ENCODE measurements around the gene LGR4. TPM values are rescaled to one million over a fixed set of nuclear protein-coding genes. Genes with fewer than 3 reads are reported as not detected.
"Not testable (repeated sequence)": the region's sequence is repeated elsewhere in the genome, so short reads cannot be mapped to it uniquely, and the experiment has no call there.

The LGR4 gene
- total RNA-seq, 1 donor from 2014 or later = not detected

DNA sequence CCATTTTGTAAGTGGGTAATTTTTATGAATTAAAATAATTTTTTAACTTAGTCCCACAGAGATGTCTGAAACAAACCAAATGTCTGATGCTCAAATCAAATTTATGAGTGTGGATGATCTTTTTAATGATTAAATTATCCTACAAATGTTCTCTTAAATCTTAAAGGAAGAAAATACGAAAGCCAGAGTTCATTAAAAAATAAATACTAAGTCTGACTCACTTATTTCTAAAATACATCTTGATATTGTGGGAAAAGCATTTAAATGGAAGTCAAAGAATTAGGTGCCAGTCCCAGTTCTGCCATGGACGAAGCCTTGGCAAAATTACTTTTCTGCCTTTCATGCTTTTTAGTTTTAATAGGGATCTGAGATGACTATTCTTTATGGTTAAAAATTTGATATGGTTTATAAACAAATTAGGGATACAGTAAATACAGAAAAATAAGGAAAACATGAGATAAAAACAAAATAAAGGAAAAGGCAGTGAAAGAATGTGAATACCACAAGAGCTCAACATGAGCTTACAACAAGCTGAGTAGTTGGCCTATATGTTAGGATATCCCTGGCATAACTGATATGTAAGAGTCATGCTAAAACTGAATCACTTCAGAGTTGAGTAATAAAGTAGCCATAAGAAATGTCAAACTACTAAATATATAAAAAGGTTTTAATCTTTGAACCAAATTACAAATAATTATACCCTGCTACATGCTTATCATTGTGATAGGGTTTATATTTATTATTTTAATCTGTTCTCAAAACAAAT is 118.8 kb downstream of the LGR4 start:
- Mint-ChIP-seq H3K4me1 (no peaks in the 10 kb centered on the region), H3K4me3 (no peak overlapping the region), H3K27me3 (no peaks in the 10 kb centered on the region), H3K27ac (no peak overlapping the region), H3K9me3 (no peaks in the 10 kb centered on the region), H3K36me3 (ENCODE audit: low read depth) (peaks cover 4% of the 10 kb centered on the region)
- intact Hi-C loops (cut with micrococcal nuclease) = no loop called here
- no peak for DNase-seq

DNA sequence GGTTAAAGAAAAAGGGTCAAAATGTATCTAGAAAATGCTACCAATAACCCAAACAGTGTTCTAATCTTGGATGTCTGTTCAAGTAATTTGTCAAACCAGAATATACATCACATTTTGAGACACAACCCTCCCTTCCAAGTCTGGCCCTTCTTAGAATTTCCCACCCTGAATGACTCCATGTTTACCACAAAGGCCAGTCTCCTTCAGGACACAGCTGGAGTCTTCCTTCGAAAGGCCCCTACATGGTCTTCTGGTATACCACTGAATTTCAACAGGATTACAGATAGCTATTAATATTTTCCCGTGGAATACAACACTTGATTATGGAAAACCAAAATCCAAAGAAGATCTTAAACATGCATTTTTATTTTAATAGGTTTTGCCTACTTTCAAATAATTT is 119.8 kb downstream of the LGR4 start:
- DNase-seq = no peak
- Mint-ChIP-seq H3K4me1 (no peaks in the 10 kb centered on the region), H3K9me3 (no peaks in the 10 kb centered on the region), H3K27ac (no peak overlapping the region), H3K27me3 (no peaks in the 10 kb centered on the region), H3K36me3 (ENCODE audit: low read depth) (peaks cover 4% of the 10 kb centered on the region), H3K4me3 (no peak overlapping the region)
- intact Hi-C loops (cut with micrococcal nuclease) = no loop called here

DNA sequence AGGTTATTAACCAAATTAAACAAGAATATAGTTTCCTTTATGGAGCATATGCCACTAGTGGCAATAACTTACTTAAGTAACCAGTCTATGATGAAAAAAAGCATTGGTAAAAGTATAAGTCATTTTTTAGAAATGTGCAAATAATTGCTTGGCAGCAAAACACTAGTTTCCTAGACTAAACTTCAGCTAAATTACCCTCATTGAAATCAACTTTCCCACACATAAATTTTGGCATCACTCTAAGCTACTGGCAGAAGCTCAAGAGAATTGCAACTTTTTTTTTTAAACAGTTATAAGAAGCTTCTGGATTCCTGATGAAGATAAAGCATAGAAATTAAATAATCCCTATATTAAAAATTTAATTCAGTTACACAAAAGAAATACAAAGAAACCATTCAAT is 122.1 kb downstream of the LGR4 start:
- intact Hi-C loops (cut with micrococcal nuclease) = no loop called here
- Mint-ChIP-seq H3K27me3 (no peaks in the 10 kb centered on the region), H3K36me3 (ENCODE audit: low read depth) (peaks cover 4% of the 10 kb centered on the region), H3K27ac (no peak overlapping the region), H3K4me3 (no peak overlapping the region), H3K4me1 (no peaks in the 10 kb centered on the region), H3K9me3 (no peaks in the 10 kb centered on the region)
- no peak for DNase-seq

DNA sequence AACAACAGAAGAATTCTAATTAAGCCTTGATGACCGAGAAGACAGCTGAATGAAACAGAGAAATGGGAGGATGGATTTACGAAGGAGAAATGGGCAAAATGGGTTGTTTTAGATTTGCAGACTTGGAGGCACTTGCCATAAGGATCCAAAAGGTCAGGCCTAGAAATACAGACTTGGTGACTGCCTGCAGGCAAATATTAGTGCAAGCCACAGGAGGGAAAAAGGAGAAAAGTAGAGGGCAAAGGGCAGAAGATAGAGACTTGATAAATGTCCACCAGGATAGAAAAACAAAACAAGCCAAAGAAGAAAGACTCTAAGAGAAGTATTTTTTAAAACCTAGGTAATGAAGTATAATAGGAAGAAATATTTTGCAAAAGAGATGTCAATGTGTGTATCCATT is 122.7 kb downstream of the LGR4 start:
- intact Hi-C loops (cut with micrococcal nuclease) = no loop called here
- Mint-ChIP-seq H3K27me3 (no peaks in the 10 kb centered on the region), H3K36me3 (ENCODE audit: low read depth) (peaks cover 4% of the 10 kb centered on the region), H3K4me1 (no peaks in the 10 kb centered on the region), H3K27ac (no peak overlapping the region), H3K9me3 (no peaks in the 10 kb centered on the region), H3K4me3 (no peak overlapping the region)
- DNase-seq = no peak

DNA sequence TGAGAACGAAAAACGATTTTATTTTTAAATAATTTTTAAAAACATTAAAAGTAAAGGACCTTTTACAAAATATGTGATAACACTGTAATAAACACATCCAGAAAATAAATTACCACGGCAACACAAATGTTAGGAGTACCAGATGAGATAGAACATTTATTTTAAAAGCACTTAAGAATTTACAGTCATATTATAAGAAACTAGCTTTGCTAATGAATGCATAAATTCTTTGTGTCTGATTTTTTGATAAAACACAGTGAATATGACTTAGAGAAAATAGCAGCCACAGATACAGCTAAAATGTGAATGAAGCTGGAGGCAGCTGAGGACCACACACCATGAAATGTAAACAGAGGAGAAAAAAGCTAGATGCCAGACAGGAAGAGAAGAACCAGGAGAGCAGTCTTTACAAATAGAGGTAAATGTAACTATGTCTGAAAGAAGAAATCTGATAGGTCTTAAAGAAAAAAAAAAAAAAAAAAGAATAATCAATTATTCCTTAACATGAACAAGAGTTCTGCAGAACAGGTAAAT is 124.2 kb downstream of the LGR4 start:
- no peak overlapping the region for H3K27ac Mint-ChIP-seq
- H3K9me3 Mint-ChIP-seq = no peaks in the 10 kb centered on the region
- H3K4me3 Mint-ChIP-seq = no peak overlapping the region
- peaks cover 4% of the 10 kb centered on the region for H3K36me3 Mint-ChIP-seq (ENCODE audit: low read depth)
- H3K27me3 Mint-ChIP-seq = no peaks in the 10 kb centered on the region
- no peak for DNase-seq
- intact Hi-C loops (cut with micrococcal nuclease) = no loop called here
- no peaks in the 10 kb centered on the region for H3K4me1 Mint-ChIP-seq

DNA sequence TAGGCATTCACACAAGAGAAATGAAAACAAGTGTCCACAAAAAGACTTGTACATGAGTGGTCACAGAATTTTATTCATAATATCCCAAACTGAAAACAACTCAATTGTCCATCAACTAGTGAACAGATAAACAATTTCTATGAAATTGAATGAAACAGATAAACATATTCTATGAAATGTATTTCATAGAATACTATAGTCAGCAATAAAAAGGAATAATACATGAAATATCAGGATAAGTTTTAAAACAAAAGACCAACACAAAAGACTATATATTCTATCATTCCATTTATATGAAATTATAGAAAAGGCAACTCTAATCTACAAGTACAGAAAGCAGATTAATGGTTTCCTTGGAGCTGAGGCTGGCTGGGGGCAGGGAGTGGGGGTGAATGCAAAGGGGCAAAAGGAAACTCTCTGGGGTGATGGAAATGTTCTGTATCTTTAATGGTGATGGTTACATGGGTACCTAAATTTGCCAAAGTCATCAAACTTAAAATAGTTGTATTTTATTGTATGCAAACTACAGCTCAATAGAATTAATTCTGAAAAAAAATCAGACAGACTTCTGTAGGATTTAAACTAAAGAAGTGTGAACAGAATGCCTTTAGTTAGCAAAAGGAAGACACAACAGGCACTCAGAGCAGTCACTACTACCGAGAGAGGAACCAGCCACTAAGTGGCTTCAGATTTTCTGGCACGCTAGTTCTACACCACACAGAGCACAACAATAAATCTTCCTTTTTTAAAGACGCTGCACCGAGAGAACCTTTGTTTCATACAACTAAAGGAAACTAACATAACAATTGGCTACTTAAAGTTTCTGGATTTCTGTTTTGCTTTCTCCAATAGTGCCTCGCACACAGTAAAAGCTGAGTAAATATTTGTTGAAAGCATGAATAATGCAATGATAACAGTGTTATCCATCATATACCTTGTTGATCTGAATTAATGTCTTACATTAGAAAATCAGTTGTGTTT is 124.9 kb downstream of the LGR4 start:
- DNase-seq = no peak
- no peaks in the 10 kb centered on the region for H3K9me3 Mint-ChIP-seq
- no peaks in the 10 kb centered on the region for H3K4me1 Mint-ChIP-seq
- peaks cover 4% of the 10 kb centered on the region for H3K36me3 Mint-ChIP-seq (ENCODE audit: low read depth)
- no peak overlapping the region for H3K4me3 Mint-ChIP-seq
- H3K27me3 Mint-ChIP-seq = no peaks in the 10 kb centered on the region
- no peak overlapping the region for H3K27ac Mint-ChIP-seq
- intact Hi-C loops (cut with micrococcal nuclease) = no loop called here

DNA sequence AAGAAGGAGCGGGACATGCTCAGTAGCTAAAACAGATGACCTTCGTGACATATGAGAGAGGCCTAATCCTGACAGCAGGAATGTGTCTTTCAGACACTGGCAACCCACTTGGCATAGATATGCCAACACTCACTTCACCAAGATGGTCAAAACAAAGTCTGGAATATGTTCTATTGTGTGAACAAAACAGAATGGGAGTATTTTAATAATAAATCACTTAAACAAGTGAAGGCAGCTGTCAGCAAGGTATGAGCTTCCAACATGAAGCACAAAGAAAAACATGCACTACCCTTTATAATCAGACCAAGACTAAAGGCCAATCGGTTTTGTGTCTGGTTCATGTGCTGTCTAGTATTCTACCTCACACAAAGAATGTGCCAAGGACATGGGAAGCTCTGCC is 132.6 kb downstream of the LGR4 start:
- DNase-seq = no peak
- H3K36me3 Mint-ChIP-seq (ENCODE audit: low read depth) = no peaks in the 10 kb centered on the region
- no peaks in the 10 kb centered on the region for H3K4me1 Mint-ChIP-seq
- H3K27ac Mint-ChIP-seq = no peak overlapping the region
- H3K27me3 Mint-ChIP-seq = no peaks in the 10 kb centered on the region
- intact Hi-C loops (cut with micrococcal nuclease) = no loop called here
- no peak overlapping the region for H3K4me3 Mint-ChIP-seq
- H3K9me3 Mint-ChIP-seq = no peaks in the 10 kb centered on the region

DNA sequence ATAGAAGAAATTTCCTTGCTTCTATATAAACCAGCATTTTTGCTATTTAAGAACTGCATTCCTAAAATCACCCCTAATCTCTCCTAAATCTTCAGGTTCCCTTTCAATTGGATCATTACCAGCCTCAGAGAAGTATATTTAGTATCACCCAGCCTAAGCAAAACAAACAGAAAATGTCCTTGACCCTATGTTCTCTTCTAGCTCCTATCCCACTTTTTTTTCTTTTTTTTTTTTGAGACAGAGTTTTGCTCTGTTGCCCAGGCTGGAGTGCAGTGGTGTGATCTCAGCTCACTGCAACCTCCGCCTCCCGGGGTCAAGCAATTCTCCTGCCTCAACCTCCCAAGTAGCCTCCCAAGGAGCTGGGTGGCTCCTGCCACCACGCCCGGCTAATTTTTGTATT is 137.8 kb downstream of the LGR4 start:
- H3K4me3 Mint-ChIP-seq; H3K27ac Mint-ChIP-seq; H3K36me3 Mint-ChIP-seq (ENCODE audit: low read depth); H3K4me1 Mint-ChIP-seq; H3K9me3 Mint-ChIP-seq; DNase-seq; H3K27me3 Mint-ChIP-seq; intact Hi-C loops (cut with micrococcal nuclease): not testable (repeated sequence)

DNA sequence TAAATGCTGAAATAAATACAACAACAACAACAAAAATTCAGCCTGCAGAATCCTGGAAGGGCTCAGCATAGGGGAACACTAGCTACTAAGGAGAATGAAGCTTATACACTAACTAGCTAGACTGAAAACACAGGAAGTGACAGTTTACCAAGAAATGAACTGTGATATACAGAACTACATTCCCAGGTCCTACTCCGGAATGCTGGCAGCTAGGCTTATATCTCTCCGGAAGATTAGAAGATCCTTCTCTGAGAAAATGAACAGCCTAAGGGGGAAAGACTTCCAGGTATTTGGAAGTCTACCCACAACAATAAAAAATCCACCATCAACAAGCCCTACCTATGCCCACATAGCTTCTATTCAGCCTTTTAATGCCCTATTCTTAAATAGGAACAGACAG is 140.6 kb downstream of the LGR4 start:
- DNase-seq = no peak
- Mint-ChIP-seq H3K9me3 (no peaks in the 10 kb centered on the region), H3K27me3 (no peaks in the 10 kb centered on the region), H3K4me3 (no peak overlapping the region), H3K4me1 (no peaks in the 10 kb centered on the region), H3K36me3 (ENCODE audit: low read depth) (no peaks in the 10 kb centered on the region), H3K27ac (no peak overlapping the region)
- intact Hi-C loops (cut with micrococcal nuclease) = no loop called here

DNA sequence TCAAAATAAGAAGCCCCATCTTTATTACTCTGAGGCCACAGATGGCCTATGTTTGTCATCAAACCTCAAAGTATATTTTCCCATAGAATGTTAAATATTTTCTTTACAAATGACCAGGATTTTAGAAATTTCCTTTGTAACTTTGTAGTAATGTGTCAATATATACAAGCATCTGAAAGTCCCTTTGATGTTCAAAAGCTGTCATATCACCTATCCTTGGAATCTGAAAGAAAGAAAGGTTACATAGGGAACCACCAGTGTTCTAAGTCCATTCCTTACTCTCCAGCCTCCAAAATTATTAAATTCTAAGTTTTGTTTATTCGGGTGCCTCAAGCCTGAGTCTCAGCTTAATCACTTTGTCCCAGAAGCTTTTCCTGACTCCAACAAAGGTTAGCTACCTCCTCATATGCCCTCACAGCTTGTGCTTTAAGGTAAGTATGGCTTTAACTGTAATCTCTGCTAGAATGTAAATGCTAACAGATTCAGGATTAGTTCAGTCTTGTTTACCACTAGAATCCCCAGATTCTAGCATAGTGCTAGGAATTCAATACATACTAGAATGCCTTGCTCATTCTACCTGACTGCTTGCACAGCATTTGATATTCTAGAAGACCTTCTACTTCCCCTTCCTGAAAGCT is 141.8 kb downstream of the LGR4 start:
- Mint-ChIP-seq H3K9me3 (no peaks in the 10 kb centered on the region), H3K36me3 (ENCODE audit: low read depth) (no peaks in the 10 kb centered on the region), H3K27ac (no peak overlapping the region), H3K4me3 (no peak overlapping the region), H3K4me1 (no peaks in the 10 kb centered on the region), H3K27me3 (no peaks in the 10 kb centered on the region)
- intact Hi-C loops (cut with micrococcal nuclease) = no loop called here
- no peak for DNase-seq

DNA sequence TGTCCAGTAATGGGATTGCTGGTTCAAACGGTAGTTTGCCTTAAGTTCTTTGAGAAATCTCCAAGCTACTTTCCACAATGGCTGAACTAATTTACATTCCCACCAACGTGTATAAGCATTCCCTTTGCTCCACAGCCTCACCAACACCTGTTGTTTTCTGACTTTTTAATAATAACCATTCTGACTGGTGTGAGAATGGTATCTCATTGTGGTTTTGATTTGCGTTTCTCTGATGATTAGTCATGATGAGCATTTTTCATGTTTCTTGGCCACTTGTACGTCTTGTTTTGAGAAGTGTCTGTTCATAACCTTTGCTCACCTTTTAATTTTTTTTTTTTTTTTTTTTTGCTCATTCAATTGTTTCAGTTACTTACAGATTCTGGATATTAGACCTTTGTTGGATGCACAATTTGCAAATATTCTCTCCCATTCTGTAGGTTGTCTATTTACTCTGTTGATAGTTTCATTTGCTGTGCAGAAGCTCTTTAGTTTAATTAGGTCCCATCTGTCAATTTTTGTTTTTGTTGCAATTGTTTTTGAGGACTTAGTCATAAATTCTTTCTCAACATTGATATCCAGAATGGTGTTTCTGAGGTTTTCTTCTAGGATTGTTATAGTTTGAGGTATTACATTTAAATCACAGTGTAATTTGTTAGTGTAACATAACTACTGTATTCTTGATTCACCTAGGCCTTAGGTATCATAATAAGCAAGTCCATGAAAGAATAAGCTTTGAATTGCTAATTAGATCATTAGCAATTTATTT is 142.5 kb downstream of the LGR4 start:
- Mint-ChIP-seq H3K27ac (no peak overlapping the region), H3K27me3 (no peaks in the 10 kb centered on the region)
- intact Hi-C loops (cut with micrococcal nuclease) = no loop called here

DNA sequence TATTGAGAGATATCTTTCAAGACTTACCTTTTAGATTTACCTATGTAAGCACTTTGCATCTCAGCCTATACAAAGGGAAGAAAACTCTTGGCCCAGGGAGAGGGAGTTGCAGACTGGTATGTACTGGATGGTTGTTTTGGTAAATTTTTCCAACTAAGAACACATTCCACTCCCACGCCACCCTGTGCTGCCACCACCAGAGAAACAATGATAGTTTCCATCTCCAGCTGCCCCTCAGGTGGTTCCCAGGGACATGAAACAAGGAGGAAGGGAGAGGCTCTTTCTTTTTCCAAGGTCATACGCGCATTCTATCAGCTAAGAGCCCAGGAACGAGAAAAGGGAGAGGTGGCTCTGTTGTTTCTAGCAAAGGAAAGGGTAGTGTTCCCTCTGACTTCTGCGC is 144.0 kb downstream of the LGR4 start:
- Mint-ChIP-seq H3K36me3 (ENCODE audit: low read depth) (no peaks in the 10 kb centered on the region), H3K27ac (no peak overlapping the region), H3K4me3 (no peak overlapping the region), H3K4me1 (no peaks in the 10 kb centered on the region), H3K27me3 (no peaks in the 10 kb centered on the region), H3K9me3 (no peaks in the 10 kb centered on the region)
- intact Hi-C loops (cut with micrococcal nuclease) = no loop called here
- no peak for DNase-seq

More for the DNA sequence above, 142.5 kb downstream of the LGR4 start:
- Mint-ChIP-seq H3K9me3 (no peaks in the 10 kb centered on the region), H3K4me1 (no peaks in the 10 kb centered on the region), H3K36me3 (ENCODE audit: low read depth) (no peaks in the 10 kb centered on the region), H3K4me3 (no peak overlapping the region)
- no peak for DNase-seq

DNA sequence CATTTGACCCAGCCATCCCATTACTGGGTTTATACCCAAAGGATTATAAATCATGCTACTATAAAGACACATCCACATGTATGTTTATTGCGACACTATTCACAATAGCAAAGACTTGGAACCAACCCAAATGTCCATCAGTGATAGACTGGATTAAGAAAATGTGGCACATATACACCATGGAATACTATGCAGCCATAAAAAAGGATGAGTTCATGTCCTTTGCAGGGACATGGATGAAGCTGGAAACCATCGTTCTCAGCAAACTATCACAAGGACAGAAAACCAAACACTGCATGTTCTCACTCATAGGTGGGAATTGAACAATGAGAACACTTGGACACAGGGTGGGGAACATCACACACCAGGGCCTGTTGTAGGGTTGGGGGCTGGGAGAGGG is 145.5 kb downstream of the LGR4 start:
- H3K36me3 Mint-ChIP-seq (ENCODE audit: low read depth); H3K9me3 Mint-ChIP-seq; DNase-seq; H3K4me3 Mint-ChIP-seq; intact Hi-C loops (cut with micrococcal nuclease); H3K4me1 Mint-ChIP-seq; H3K27ac Mint-ChIP-seq; H3K27me3 Mint-ChIP-seq: not testable (repeated sequence)

Data from activated CD4-positive, alpha-beta T cell treated with anti-CD3 and anti-CD28 coated beads, Interleukin-2, amount 10 ng/mL, durations not matched to agents 24 days and 14 days (primary cell).